ENCODE data around the gene ODAM.

Gene ODAM

GRCh38 chr4:70178075-70178660 lies 17.4 kb upstream of the ODAM start:
- Histone ChIP-seq H3K36me3 (no peaks in the 10 kb centered on the region), H3K27me3 (no peaks in the 10 kb centered on the region), H3K9me3 (no peaks in the 10 kb centered on the region), H3K4me1 (0 out of 2 replicates have a peak, but pooled peaks cover 5% of the 10 kb centered on the region), H3K4me3 (ENCODE audit: low read depth, low read length) (no peak overlapping the region)
- TF ChIP-seq CTCF (IDR thresholded peaks at IDR 0.05; ENCODE audit: low read depth, low read length) = no peak
- DNase-seq = no peak

GRCh38 chr4:70179811-70180210 lies 15.7 kb upstream of the ODAM start:
- TF ChIP-seq CTCF (IDR thresholded peaks at IDR 0.05; ENCODE audit: low read depth, low read length) = no peak
- DNase-seq = no peak
- Histone ChIP-seq H3K9me3 (no peaks in the 10 kb centered on the region), H3K4me3 (ENCODE audit: low read depth, low read length) (no peak overlapping the region), H3K36me3 (no peaks in the 10 kb centered on the region), H3K27me3 (no peaks in the 10 kb centered on the region), H3K4me1 (0 out of 2 replicates have a peak, but pooled peaks cover 7% of the 10 kb centered on the region)

- H3K27me3 ChIP-seq = no peaks in the 10 kb centered on the region
- H3K4me1 ChIP-seq = peaks cover 7% of the 10 kb centered on the region; the same call in 1 of the 2 replicates
- H3K36me3 ChIP-seq = no peaks in the 10 kb centered on the region
- DNase-seq = no peak
- no peak overlapping the region for H3K4me3 ChIP-seq (ENCODE audit: low read depth, low read length)
- no peak for TF ChIP-seq CTCF (IDR thresholded peaks at IDR 0.05; ENCODE audit: low read depth, low read length)
- no peaks in the 10 kb centered on the region for H3K9me3 ChIP-seq
These were observed 13.7 kb upstream of the ODAM start for GRCh38 chr4:70181864-70182263.

GRCh38 chr4:70182517-70183167 lies 12.9 kb upstream of the ODAM start:
- peaks cover 7% of the 10 kb centered on the region; the same call in 1 of the 2 replicates for H3K4me1 ChIP-seq
- no peak overlapping the region for H3K4me3 ChIP-seq (ENCODE audit: low read depth, low read length)
- no peaks in the 10 kb centered on the region for H3K9me3 ChIP-seq
- TF ChIP-seq CTCF (IDR thresholded peaks at IDR 0.05; ENCODE audit: low read depth, low read length) = no peak
- no peak for DNase-seq
- H3K36me3 ChIP-seq = no peaks in the 10 kb centered on the region
- no peaks in the 10 kb centered on the region for H3K27me3 ChIP-seq

GRCh38 chr4:70183168-70183939 lies 12.2 kb upstream of the ODAM start:
- Histone ChIP-seq H3K4me1 (peaks cover 7% of the 10 kb centered on the region; the same call in 1 of the 2 replicates), H3K9me3 (no peaks in the 10 kb centered on the region), H3K4me3 (ENCODE audit: low read depth, low read length) (no peak overlapping the region), H3K27me3 (no peaks in the 10 kb centered on the region), H3K36me3 (no peaks in the 10 kb centered on the region)
- DNase-seq = peak; percentile 54
- TF ChIP-seq CTCF (IDR thresholded peaks at IDR 0.05; ENCODE audit: low read depth, low read length) = peak; percentile 76

- no peaks in the 10 kb centered on the region for H3K27me3 ChIP-seq
- TF ChIP-seq CTCF (IDR thresholded peaks at IDR 0.05; ENCODE audit: low read depth, low read length) = no peak
- H3K4me3 ChIP-seq (ENCODE audit: low read depth, low read length) = no peak overlapping the region
- H3K36me3 ChIP-seq = no peaks in the 10 kb centered on the region
- no peaks in the 10 kb centered on the region for H3K9me3 ChIP-seq
- peaks cover 7% of the 10 kb centered on the region; the same call in 1 of the 2 replicates for H3K4me1 ChIP-seq
- DNase-seq = no peak
These were observed 11.6 kb upstream of the ODAM start for GRCh38 chr4:70183940-70184246.
